Measurements from ENCODE around the gene NPPC.
A peak's percentile ranks its signal among the peaks of the same experiment; 100 is the strongest.
"Not testable (repeated sequence)": the region's sequence is repeated elsewhere in the genome, so short reads cannot be mapped to it uniquely, and the experiment has no call there.

Gene NPPC

DNA sequence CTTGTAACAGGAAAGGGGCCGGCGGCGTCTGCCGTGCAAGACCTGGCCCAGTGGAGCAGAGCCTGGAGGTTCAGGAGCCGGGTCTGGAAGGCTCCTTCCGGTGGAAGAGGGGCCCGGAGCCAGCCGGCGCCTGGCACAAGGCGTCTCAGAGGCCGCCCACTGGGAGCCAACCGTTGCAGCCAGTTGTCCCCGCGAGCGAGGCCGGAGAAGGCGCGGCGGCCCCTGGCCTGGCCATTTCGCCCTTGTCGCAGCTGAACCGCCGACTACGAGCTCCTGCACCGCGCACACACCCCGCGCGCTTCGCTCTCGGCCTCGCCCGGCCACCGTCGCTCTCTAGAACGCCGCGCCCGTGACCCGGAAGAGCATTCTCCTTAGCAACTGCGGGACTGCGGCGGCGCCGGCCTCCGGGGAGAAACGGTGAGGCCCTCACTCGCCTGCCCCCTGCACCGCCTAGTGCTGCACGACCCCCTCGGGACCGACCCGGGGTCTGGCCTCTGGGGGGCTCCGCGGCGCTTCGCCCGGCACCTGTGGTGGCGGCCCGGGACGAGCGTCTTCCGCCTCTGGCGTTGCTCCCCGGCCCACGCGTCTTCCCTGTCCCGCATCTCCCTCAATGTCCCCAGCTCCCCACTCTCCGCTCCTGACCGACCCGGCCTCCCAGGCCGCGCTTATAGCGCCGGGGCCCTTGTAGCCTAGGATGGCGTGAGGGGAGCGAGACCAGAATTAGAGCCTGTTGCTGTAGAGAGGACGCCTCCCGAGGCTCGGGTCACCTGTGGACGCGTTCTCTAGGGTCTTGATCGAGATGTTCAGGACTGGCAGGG, 35.4 kb upstream of the NPPC start, which contains the start of gene DIS3L2:
TSS of gene DIS3L2 (plus strand) at position 365 of the 818 bp plus-strand sequence. CDS start 53,215 bp downstream, outside the sequence.
- TF ChIP-seq, protein P1, sequence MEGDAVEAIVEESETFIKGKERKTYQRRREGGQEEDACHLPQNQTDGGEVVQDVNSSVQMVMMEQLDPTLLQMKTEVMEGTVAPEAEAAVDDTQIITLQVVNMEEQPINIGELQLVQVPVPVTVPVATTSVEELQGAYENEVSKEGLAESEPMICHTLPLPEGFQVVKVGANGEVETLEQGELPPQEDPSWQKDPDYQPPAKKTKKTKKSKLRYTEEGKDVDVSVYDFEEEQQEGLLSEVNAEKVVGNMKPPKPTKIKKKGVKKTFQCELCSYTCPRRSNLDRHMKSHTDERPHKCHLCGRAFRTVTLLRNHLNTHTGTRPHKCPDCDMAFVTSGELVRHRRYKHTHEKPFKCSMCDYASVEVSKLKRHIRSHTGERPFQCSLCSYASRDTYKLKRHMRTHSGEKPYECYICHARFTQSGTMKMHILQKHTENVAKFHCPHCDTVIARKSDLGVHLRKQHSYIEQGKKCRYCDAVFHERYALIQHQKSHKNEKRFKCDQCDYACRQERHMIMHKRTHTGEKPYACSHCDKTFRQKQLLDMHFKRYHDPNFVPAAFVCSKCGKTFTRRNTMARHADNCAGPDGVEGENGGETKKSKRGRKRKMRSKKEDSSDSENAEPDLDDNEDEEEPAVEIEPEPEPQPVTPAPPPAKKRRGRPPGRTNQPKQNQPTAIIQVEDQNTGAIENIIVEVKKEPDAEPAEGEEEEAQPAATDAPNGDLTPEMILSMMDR (IDR thresholded peaks at IDR 0.05; ENCODE audit: control insufficient read depth, extremely low read depth, insufficient read depth): no peak
- H3K4me3 ChIP-seq (ENCODE audit: low read depth, low read length): peak within 1 kb of the TSS; percentile 77
- DNase-seq (ENCODE audit: low read depth): peak; percentile 43

DNA sequence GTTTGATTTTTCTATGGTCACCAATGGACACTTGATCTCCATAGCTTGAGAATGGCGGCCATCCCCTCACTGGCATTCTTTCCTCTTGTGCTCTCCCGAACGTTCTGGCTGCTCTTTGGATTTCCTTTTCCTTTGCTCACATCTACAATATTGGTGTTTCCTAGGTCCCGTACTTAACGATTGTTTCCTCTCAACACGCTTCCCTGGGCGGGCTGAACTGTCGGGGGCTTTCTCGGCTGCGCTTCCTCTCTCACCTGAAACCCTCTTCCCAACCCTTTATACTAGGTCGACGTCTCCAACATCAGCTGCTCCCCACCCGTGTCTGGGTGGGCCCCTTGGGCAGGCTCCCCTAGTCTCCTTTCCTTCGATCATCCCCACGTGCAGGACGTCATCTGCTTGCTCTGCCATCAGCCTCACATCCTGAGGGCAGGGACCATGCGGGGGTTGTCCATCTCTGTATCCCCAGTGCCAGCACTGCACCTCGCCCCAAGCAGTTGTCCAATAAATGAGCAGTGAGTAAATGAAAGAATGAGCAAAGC, 34.7 kb upstream of the NPPC start:
- peak overlapping the region; percentile 77 for H3K4me3 ChIP-seq (ENCODE audit: low read depth, low read length)
- DNase-seq (ENCODE audit: low read depth): no peak
- TF ChIP-seq, protein P1 (IDR thresholded peaks at IDR 0.05; ENCODE audit: control insufficient read depth, extremely low read depth, insufficient read depth): no peak

DNA sequence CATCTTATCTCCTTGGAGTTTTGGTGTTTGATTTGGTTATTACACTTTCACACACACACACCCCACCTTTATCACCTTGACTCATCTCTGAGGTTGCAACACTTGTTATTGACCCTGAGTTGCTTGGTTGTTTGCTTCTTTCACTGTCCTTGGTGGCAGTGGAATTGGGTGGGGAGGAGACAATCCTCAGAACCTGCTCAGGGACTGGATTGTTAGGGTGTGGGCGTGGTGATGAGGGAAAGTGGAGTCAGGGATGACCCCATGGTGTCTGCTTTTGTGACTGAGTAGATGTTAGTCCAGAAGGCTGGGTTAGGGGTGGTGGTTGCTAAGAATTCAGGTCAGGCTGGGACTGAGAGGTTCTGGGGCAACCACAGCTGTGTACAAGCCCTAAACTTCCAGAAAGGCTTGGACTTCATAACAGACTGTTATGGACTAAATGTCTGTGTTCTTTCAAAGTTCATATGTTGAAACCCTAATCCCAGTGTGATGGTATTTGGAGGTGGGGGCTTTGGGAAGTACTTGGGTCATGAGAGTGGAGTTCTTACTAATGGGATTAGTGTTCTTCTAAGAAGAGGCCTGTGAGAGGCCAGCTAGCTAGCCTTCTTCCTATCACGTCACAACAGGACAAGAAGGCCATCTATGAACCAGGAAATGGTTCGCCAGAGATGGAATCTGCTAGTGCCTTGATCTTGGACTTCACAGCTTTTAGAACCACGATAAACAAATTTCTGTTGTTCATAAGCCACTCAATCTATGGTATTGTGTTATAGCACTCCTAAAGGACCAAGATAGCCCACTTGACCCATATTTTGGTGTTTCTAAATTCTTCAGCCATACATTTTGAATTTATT, 31.9 kb upstream of the NPPC start:
- H3K4me3 ChIP-seq (ENCODE audit: low read depth, low read length): no peak overlapping the region

DNA sequence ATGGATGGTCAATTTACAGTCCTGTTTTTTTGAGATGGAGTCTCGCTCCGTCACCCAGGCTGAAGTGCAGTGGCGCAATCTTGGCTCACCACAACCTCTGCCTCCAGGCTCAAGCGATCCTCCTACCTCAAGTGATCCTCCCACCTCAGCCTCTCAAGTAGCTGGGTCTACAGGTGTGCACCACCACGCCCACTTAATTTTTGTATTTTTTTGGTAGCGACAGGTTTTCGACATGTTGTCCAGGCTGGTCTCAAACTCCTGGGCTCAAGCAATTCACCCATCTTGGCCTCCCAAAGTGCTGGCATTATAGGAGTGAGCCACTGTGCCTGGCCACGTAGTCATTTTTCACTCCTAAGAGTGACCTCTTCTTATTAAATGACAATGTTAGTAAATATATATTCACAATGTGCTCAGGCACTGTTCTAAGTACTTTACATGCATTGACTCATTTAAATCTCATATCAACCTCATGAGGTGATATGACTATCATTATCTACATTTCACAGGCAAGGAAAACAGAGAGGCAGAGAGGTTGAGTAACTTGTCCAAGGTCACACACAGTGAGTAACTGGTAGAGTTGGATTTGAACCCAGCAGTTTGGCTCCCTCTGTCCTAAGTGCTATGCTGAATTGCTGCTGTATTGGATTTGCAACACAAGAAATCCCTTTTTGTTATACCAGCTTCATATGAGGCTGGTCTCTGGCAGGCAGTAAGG, 29.7 kb upstream of the NPPC start:
- TF ChIP-seq, protein P1 (IDR thresholded peaks at IDR 0.05; ENCODE audit: control insufficient read depth, extremely low read depth, insufficient read depth): no peak
- DNase-seq (ENCODE audit: low read depth): no peak
- no peak overlapping the region for H3K4me3 ChIP-seq (ENCODE audit: low read depth, low read length)

More for the DNA sequence above, 31.9 kb upstream of the NPPC start:
- DNase-seq (ENCODE audit: low read depth): no peak
- TF ChIP-seq, protein P1 (IDR thresholded peaks at IDR 0.05; ENCODE audit: control insufficient read depth, extremely low read depth, insufficient read depth): no peak

DNA sequence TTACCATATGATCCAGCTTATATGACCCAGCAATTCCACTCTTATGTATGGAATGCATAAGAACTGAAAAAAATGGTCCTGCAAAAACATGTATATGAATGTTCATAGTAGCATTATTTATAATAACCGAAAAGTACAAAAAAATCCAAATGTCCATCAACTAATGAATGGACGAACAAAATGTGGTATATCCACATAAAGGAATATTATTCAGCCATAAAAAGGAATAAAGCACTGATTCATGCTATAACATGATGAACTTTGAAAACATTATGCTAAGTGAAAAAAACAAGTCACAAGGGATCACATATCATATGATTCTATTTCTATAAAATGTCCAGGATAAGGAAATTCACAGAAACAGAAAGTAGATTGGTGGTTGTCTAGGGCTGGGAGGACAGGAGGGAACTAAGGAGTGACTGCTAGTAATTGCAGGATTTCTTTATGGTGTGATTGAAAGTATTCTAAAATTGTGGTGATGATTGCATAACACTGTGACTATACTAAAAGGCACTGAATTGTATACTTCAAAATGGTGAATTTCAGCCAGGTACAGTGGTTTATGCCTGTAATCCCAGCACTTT, 25.3 kb upstream of the NPPC start:
- TF ChIP-seq, protein P1 (IDR thresholded peaks at IDR 0.05; ENCODE audit: control insufficient read depth, extremely low read depth, insufficient read depth): no peak
- no peak for DNase-seq (ENCODE audit: low read depth)
- H3K4me3 ChIP-seq (ENCODE audit: low read depth, low read length): no peak overlapping the region

DNA sequence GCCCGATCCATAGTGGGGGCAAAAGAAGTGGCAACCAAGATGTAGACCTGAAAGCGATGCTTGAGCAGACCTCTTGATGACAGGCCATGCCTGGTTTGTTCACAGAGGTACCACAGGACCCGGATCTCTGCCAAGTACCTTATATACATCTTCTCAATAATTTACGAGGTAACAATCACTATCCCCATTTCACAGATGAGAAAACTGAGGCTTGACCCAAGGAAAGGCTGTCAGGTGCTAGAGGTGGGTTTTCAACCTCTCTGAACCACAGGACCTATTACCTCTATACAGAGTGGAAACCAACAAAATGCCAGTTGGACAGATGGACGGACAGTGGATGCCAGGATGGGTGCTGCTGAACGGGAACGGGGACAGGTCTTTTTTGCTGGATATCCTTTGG, 21.5 kb upstream of the NPPC start:
- H3K4me3 ChIP-seq (ENCODE audit: low read depth, low read length): no peak overlapping the region
- DNase-seq (ENCODE audit: low read depth): no peak
- TF ChIP-seq, protein P1 (IDR thresholded peaks at IDR 0.05; ENCODE audit: control insufficient read depth, extremely low read depth, insufficient read depth): no peak

DNA sequence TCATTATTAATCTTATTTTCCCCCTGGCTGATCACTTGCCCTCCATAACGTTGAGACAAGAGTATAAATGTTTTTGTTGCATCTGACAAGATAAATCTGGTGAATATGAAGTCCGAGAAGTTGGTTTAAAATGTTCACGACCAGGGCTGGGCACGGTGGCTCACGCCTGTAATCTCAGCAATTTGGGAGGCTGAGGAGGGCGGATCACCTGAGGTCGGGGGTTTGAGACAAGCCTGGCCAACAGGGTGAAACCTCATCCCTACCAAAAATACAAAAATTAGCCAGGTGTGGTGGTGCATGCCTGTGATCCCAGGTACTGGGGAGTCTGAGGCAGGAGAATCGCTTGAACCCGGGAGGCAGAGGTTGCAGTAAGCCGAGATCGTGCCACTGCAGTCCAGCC, 20.9 kb upstream of the NPPC start:
- H3K4me3 ChIP-seq (ENCODE audit: low read depth, low read length); DNase-seq (ENCODE audit: low read depth): not testable (repeated sequence)
